ENCODE data around the gene B3GALNT2.

- TF ChIP-seq EZH2 (IDR thresholded peaks at IDR 0.05) = no peak
- no peak for TF ChIP-seq CTCF (IDR thresholded peaks at IDR 0.05)
- TF ChIP-seq EZH2phosphoT487 (IDR thresholded peaks at IDR 0.05) = no peak
Measured at GRCh38 chr1:235507623-235508022, 3.4 kb upstream of the B3GALNT2 start.
